IPS-20b (cell line): Measurements from ENCODE around the gene ZNHIT6.
"Not testable (repeated sequence)": the region's sequence is repeated elsewhere in the genome, so short reads cannot be mapped to it uniquely, and the experiment has no call there.

Experiments
- H3K27ac ChIP-seq: one replicate; pipeline ENCODE4 v1.5.1; 2013; ENCODE audit warnings: low read length
- H3K27me3 ChIP-seq: 2 replicates; pipeline ENCODE4 v1.6.1; 2013; ENCODE audit warnings: mild to moderate bottlenecking, low read length, inconsistent platforms; ENCODE audit not compliant: insufficient read depth
- H3K36me3 ChIP-seq: 2 replicates; pipeline ENCODE4 v1.6.1; 2013; ENCODE audit warnings: low read depth, mild to moderate bottlenecking, inconsistent platforms, low read length, moderate library complexity; ENCODE audit not compliant: insufficient read depth
- H3K4me1 ChIP-seq: 2 replicates; pipeline ENCODE4 v1.6.1; 2013; ENCODE audit warnings: mild to moderate bottlenecking, control low read depth, inconsistent platforms, low read length, moderate library complexity; ENCODE audit not compliant: insufficient read depth
- H3K4me3 ChIP-seq: 2 replicates; pipeline ENCODE4 v1.5.1; 2013; ENCODE audit warnings: mild to moderate bottlenecking, low read length, inconsistent platforms
- H3K9ac ChIP-seq: 2 replicates; pipeline ENCODE4 v1.6.1; 2013; ENCODE audit warnings: low read depth, mild to moderate bottlenecking, inconsistent platforms, low read length, moderate library complexity
- H3K9me3 ChIP-seq: 2 replicates; pipeline ENCODE4 v1.6.1; 2013; ENCODE audit warnings: mild to moderate bottlenecking, low read depth, low read length, inconsistent platforms; ENCODE audit not compliant: insufficient read depth

The ZNHIT6 gene, protein sequence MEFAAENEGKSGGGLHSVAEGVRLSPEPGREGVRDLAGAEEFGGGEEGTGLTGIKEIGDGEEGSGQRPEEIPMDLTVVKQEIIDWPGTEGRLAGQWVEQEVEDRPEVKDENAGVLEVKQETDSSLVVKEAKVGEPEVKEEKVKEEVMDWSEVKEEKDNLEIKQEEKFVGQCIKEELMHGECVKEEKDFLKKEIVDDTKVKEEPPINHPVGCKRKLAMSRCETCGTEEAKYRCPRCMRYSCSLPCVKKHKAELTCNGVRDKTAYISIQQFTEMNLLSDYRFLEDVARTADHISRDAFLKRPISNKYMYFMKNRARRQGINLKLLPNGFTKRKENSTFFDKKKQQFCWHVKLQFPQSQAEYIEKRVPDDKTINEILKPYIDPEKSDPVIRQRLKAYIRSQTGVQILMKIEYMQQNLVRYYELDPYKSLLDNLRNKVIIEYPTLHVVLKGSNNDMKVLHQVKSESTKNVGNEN

GRCh38 chr1:85707990-85708828, at the start of gene ZNHIT6:
TSS of gene ZNHIT6 (minus strand) at chr1:85708433. CDS start at chr1:85708284, 149 bp downstream.
- H3K27me3 ChIP-seq = no peaks in the 10 kb centered on the region
- peaks cover 27% of the 10 kb centered on the region for H3K36me3 ChIP-seq
- H3K27ac ChIP-seq = peak within 1 kb of the TSS; percentile 46
- H3K4me1 ChIP-seq = peaks cover 5% of the 10 kb centered on the region; the same call in 1 of the 2 replicates
- peak within 1 kb of the TSS; percentile 95 for H3K4me3 ChIP-seq
- H3K9me3 ChIP-seq = no peaks in the 10 kb centered on the region
- H3K9ac ChIP-seq = peak within 1 kb of the TSS; percentile 86

DNA sequence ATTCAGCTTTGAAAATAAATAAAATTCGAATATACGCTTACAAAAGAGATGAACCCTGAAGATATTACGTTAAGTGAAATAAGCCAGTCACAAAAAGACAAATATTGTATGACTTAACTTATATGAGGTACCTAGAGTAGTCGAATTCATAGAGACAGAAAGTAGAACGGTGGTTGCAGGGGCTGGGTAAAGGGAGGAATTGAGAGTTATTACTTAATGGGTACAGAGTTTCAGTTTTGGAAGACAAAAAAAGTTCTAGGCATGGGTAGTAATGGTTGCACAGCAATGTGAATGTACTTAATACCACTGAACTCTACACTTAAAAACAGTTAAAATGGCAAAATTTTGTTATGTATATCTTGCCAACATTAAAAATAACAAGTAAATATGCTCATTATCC, 48.6 kb upstream of the ZNHIT6 start:
- Histone ChIP-seq H3K9ac (no peak overlapping the region), H3K4me1 (no peaks in the 10 kb centered on the region), H3K4me3 (no peak overlapping the region)

GRCh38 chr1:85748120-85748519, 39.9 kb upstream of the ZNHIT6 start:
- Histone ChIP-seq H3K27me3 (no peaks in the 10 kb centered on the region), H3K4me1 (no peaks in the 10 kb centered on the region), H3K9me3 (no peaks in the 10 kb centered on the region; the same call in 1 of the 2 replicates), H3K27ac (no peak overlapping the region), H3K9ac (no peak overlapping the region), H3K36me3 (no peaks in the 10 kb centered on the region), H3K4me3 (no peak overlapping the region)

More for the DNA sequence above, 48.6 kb upstream of the ZNHIT6 start:
- Histone ChIP-seq H3K27me3 (no peaks in the 10 kb centered on the region), H3K36me3 (no peaks in the 10 kb centered on the region), H3K27ac (no peak overlapping the region), H3K9me3 (no peaks in the 10 kb centered on the region; the same call in 1 of the 2 replicates)

DNA sequence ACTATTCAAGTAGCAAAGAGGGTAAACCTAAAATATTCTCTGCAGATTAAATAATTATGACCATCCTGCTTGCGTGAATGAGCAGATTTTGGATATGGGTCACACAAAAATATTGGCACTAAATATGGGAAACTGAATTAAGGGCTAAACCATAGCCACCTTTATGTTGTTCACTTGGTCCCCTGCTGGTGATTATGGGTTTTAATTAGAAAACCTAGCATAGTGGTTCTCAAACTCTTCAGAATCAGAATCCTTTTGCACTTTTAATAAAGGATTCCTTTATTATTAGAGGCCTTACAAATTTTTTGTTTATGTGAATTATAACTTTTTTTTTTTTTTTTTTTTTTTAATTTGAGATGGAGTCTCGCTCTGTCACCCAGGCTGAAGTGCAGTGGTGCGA, 38.5 kb upstream of the ZNHIT6 start:
- H3K27ac ChIP-seq = no peak overlapping the region
- H3K9ac ChIP-seq = no peak overlapping the region
- H3K4me3 ChIP-seq = no peak overlapping the region
- no peaks in the 10 kb centered on the region; the same call in 1 of the 2 replicates for H3K9me3 ChIP-seq
- no peaks in the 10 kb centered on the region for H3K36me3 ChIP-seq
- H3K4me1 ChIP-seq = no peaks in the 10 kb centered on the region
- H3K27me3 ChIP-seq = no peaks in the 10 kb centered on the region

DNA sequence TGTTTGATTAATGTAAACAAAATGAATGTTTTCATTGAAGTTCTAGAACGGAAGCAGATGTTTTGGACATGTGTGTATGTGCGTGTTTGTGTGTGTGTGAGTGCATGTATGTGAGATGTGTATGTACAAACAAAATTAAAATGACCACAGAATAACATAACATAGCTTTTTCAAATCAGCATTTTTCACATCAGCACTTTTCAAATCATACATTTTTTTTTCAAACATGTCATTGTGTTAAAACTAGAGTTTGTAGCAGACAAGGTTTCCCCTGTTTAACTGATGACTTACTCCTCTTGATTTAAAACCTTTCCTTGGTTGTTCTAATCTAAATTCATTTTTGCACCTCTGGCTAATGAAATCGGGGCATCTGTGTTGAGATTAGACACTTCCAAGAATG, 35.6 kb upstream of the ZNHIT6 start:
- H3K36me3 ChIP-seq = no peaks in the 10 kb centered on the region
- no peak overlapping the region for H3K9ac ChIP-seq
- no peaks in the 10 kb centered on the region for H3K4me1 ChIP-seq
- H3K4me3 ChIP-seq = no peak overlapping the region
- no peak overlapping the region for H3K27ac ChIP-seq
- H3K27me3 ChIP-seq = no peaks in the 10 kb centered on the region
- H3K9me3 ChIP-seq = no peaks in the 10 kb centered on the region; the same call in 1 of the 2 replicates

- H3K9me3 ChIP-seq = no peaks in the 10 kb centered on the region
- H3K4me3 ChIP-seq = no peak overlapping the region
- H3K4me1 ChIP-seq = no peaks in the 10 kb centered on the region
- H3K9ac ChIP-seq = no peak overlapping the region
- no peaks in the 10 kb centered on the region for H3K27me3 ChIP-seq
- H3K27ac ChIP-seq = no peak overlapping the region
- no peaks in the 10 kb centered on the region for H3K36me3 ChIP-seq
Observed at GRCh38 chr1:85734931-85735330, 26.7 kb upstream of the ZNHIT6 start.

DNA sequence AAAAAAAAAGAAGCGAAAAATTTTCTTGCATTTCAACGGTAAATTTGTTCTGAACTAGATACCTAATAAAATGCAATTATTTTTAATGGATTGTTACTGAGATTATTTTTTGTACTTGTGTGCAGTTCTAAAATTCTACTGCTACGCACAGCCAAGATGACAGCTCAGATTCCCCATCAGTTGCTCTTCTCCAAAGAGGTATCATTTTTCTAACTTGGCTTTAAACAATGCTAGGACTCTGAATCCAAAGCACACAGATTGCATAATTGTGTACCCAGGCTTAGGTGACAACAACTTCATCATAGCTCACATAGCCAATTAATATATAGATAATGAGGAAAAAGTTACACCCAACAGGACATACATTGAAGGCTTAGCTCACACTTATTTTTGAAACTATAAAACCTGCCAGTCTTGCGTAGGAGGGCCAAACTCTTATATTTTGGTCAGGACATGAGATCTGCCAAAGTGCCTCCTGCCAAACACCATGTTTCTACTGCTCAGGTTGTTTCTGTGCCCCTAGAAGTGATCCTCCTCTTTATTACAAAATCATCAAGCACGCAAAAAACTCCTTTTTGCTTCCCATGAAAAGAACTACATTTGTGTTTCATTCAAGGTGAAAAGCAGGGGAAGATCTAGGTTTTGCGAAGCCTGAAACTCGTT, 10.6 kb upstream of the ZNHIT6 start:
- Histone ChIP-seq H3K9me3 (peaks cover 22% of the 10 kb centered on the region), H3K36me3 (no peaks in the 10 kb centered on the region), H3K4me1 (no peaks in the 10 kb centered on the region), H3K27me3 (no peaks in the 10 kb centered on the region), H3K27ac (no peak overlapping the region), H3K4me3 (no peak overlapping the region), H3K9ac (no peak overlapping the region)

DNA sequence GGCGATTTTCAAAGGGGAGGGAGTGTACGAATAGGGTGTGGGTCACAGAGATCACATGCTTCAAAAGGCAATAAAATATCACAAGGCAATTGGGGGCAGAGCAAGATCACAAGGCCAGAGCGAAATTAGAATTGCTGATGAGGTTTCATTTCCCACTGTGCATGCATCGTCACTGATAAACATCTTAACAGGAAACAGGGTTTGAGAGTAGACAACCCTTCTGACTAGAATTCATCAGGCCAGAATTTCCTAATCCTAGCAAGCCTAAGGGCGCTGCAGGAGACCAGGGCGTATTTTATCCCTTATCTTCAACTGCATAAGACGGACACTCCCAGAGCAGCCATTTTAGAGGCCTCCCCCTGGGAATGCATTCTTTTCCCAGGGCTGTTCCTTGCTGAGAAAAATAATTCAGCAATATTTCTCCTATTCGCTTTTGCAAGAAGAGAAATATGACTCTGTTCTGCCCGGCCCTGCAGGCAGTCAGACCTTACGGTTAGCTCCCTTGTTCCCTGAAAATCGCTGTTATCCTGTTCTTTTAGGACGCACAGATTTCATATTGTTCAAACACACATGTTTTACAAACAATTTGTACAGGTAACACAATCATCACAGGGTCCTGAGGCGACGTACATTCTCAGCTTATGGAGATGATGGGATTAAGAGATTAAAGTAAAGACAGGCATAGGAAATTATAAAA, 6.3 kb upstream of the ZNHIT6 start:
- H3K27ac ChIP-seq, H3K4me3 ChIP-seq, H3K36me3 ChIP-seq, H3K9ac ChIP-seq, H3K27me3 ChIP-seq, H3K4me1 ChIP-seq: not testable (repeated sequence)
- peaks cover 17% of the 10 kb centered on the region for H3K9me3 ChIP-seq

DNA sequence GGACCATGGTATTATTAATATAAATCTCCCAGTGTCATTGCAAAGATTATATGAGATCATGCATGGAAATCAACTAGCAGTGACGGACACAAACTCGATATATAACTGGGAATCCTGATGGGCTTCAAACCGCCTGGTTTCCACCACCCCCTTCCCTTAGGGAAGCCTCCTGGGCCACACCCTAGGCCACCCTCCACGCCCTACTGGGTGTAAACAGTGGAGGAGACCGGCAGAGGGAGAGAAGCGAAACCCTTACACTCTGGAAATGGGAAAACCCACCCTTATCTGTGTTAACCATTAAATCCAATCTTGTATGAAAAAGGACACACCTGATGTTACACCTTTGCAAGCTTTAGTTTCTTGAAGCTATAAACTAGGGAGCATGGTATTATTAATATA, 595 bp upstream of the ZNHIT6 start:
- Histone ChIP-seq H3K27me3 (no peaks in the 10 kb centered on the region), H3K4me3 (peak overlapping the region; percentile 95), H3K36me3 (peaks cover 23% of the 10 kb centered on the region), H3K9me3 (peaks cover 3% of the 10 kb centered on the region), H3K27ac (peak overlapping the region; percentile 9), H3K4me1 (peaks cover 5% of the 10 kb centered on the region; the same call in 1 of the 2 replicates), H3K9ac (peak overlapping the region; percentile 86)

DNA sequence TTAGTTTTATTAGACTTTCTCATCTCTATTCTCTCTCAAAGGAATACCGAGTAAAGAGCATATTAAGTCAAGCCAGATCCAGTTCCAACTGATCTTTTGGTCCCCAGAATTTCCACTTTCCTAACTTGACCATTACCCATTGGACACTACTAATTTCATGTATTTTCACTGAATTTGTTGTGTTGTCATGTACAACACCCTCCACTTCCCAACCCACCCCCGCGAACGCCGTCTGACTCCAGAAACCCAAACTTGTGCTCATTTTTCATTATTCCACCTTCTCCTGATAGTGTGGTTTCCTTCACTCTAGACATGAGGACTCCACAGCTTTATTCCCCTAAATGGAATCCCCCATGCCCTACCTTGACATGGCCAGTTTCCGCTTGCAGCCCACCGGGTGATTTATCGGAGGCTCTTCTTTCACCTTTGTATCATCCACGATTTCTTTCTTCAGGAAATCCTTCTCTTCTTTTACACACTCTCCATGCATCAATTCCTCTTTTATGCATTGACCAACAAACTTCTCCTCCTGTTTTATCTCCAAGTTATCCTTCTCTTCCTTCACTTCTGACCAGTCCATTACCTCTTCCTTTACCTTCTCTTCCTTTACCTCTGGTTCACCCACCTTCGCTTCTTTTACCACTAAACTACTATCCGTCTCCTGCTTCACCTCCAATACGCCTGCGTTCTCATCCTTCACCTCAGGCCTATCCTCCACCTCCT, 805 bp downstream of the ZNHIT6 start:
- Histone ChIP-seq H3K36me3 (peaks cover 35% of the 10 kb centered on the region), H3K27ac (peak overlapping the region; percentile 46), H3K4me1 (peaks cover 5% of the 10 kb centered on the region; the same call in 1 of the 2 replicates), H3K4me3 (peak overlapping the region; percentile 95), H3K9ac (peak overlapping the region; percentile 86), H3K27me3 (no peaks in the 10 kb centered on the region), H3K9me3 (no peaks in the 10 kb centered on the region)
